C1 segment of cervical spinal cord (tissue), 14 donors: ENCODE measurements around the gene HOXA2.

Experiments
- DNase-seq, 14 donors: peaks; one replicate each; lab custom pipeline; 2025; lab: John Stamatoyannopoulos, UW

HOXA2 gene

GRCh38 chr7:27102581-27103442 is at the start of gene HOXA2:
Gene HOXA2, minus strand, starts transcription at chr7:27102683. Its CDS starts 183 bp downstream, at chr7:27102500.
- DNase-seq = peak in 5 of 14 donors; percentile 40 to 64 (median 48)

- no peak for DNase-seq
Observed at GRCh38 chr7:27151341-27151930, 49.0 kb upstream of the HOXA2 start.

- peak in 12 of 14 donors; percentile 24 to 93 (median 84) for DNase-seq
Observed at GRCh38 chr7:27150568-27151340, 48.3 kb upstream of the HOXA2 start.

GRCh38 chr7:27149842-27150567 is 47.5 kb upstream of the HOXA2 start:
- DNase-seq = peak in 1 of 14 donors; percentile 70

- DNase-seq = no peak
Observed at GRCh38 chr7:27148756-27149641, 46.5 kb upstream of the HOXA2 start.

- no peak for DNase-seq
Observed at GRCh38 chr7:27148031-27148755, 45.7 kb upstream of the HOXA2 start.

- DNase-seq = peak in 8 of 14 donors; percentile 43 to 82 (median 66)
Observed at GRCh38 chr7:27147199-27148030, 44.9 kb upstream of the HOXA2 start, which contains the start of gene HOXA6. Gene HOXA6, minus strand, starts transcription at chr7:27147774. Its CDS starts 25 bp downstream, at chr7:27147749.

- DNase-seq = no peak
Observed at GRCh38 chr7:27146491-27147198, 44.2 kb upstream of the HOXA2 start.

GRCh38 chr7:27145914-27146412 is 43.5 kb upstream of the HOXA2 start:
- DNase-seq = no peak

- DNase-seq = no peak
Observed at GRCh38 chr7:27145165-27145913, 42.9 kb upstream of the HOXA2 start.

GRCh38 chr7:27144781-27145164 is 42.3 kb upstream of the HOXA2 start:
- DNase-seq = no peak

- DNase-seq = no peak
Observed at GRCh38 chr7:27143950-27144780, 41.7 kb upstream of the HOXA2 start.

GRCh38 chr7:27143023-27143949 is 40.8 kb upstream of the HOXA2 start, which contains the start of gene HOXA5:
Gene HOXA5, minus strand, starts transcription at chr7:27143681. Its CDS starts 74 bp downstream, at chr7:27143607.
- DNase-seq = peak in 11 of 14 donors; percentile 23 to 90 (median 80)

GRCh38 chr7:27142580-27143022 is 40.1 kb upstream of the HOXA2 start:
- DNase-seq = no peak
